Spleen (tissue), 7 donors: ENCODE results near the gene EP400.

Experiments used
- CTCF ChIP-seq, 11 experiments: fragments of 200-600 bp in 7 of 11; fragments of 450-650 bp in 4 of 11; sonication (generic) in 4 of 11; IDR thresholded peaks in 8 of 11; conservative IDR thresholded peaks in 3 of 11; 1 replicate in 7 of 11; 2 replicates in 4 of 11; pipeline versions ENCODE4 v1.4.0 to v1.8.0; 2016 to 2021; ENCODE audit warnings: antibody characterized with exemption in 11 of 11, inconsistent platforms in 4 of 11, mild to moderate bottlenecking in 1 of 11
- POLR2A ChIP-seq, 3 donors: fragments of 450-650 bp; IDR thresholded peaks; one replicate each; pipeline ENCODE4 v1.5.1; 2017; ENCODE audit warnings: antibody characterized with exemption in 3 of 3, mild to moderate bottlenecking in 1 of 3
- POLR2AphosphoS5 ChIP-seq, 3 donors: sonication (generic); formaldehyde crosslinking; IDR thresholded peaks; one replicate each; pipeline ENCODE4 v1.5.1; 2017; ENCODE audit warnings: antibody characterized with exemption in 3 of 3
- donor health status: DM: no; HTN: no; CAD: no; lungs with moderate emphysema.
- donor health status: DM: no; HTN: no; CAD: no.
- donor health status: DM: no; HTN: no; CAD: no.

GRCh38 chr12:132065203-132065602, 115.5 kb downstream of the EP400 start:
- TF ChIP-seq POLR2A (IDR thresholded peaks at IDR 0.05) (no peak), CTCF (IDR thresholded peaks at IDR 0.05 in 8 of 11, conservative IDR thresholded peaks at IDR 0.05 in 3 of 11) (no peak), POLR2AphosphoS5 (IDR thresholded peaks at IDR 0.05) (no peak)
